ENCODE results near the gene RRP7A.
"Not testable (repeated sequence)": the region's sequence is repeated elsewhere in the genome, so short reads cannot be mapped to it uniquely, and the experiment has no call there.

The RRP7A gene

GRCh38 chr22:42519525-42520401 is at the start of gene RRP7A:
RRP7A (minus strand) TSS chr22:42519796; CDS start chr22:42519786, 10 bp downstream.
- DNase-seq, result peak; percentile 74 to 88

GRCh38 chr22:42567950-42568349 is 48.4 kb upstream of the RRP7A start:
- not testable (repeated sequence) for DNase-seq

- no peak for DNase-seq
Observed at GRCh38 chr22:42565956-42566355, 46.4 kb upstream of the RRP7A start.

- DNase-seq, result no peak
Observed at GRCh38 chr22:42564699-42565098, 45.1 kb upstream of the RRP7A start.

- not testable (repeated sequence) for DNase-seq
Observed at GRCh38 chr22:42563943-42564342, 44.3 kb upstream of the RRP7A start.

GRCh38 chr22:42562684-42563083 is 43.1 kb upstream of the RRP7A start:
- no peak for DNase-seq

GRCh38 chr22:42562279-42562678 is 42.7 kb upstream of the RRP7A start:
- DNase-seq, result no peak

- no peak for DNase-seq
Observed at GRCh38 chr22:42561856-42562255, 42.3 kb upstream of the RRP7A start.

- DNase-seq, result peak in 1 of 2 donors; percentile 6
Observed at GRCh38 chr22:42560781-42561180, 41.2 kb upstream of the RRP7A start.

- no peak for DNase-seq
Observed at GRCh38 chr22:42560381-42560780, 40.8 kb upstream of the RRP7A start.

GRCh38 chr22:42553475-42554361 is 34.1 kb upstream of the RRP7A start, which contains the start of gene SERHL2:
SERHL2 (plus strand) TSS chr22:42553956; CDS start chr22:42554021, 65 bp downstream.
- DNase-seq, result peak; percentile 77 to 86

GRCh38 chr22:42552294-42552647 is 32.7 kb upstream of the RRP7A start:
- not testable (repeated sequence) for DNase-seq

- no peak for DNase-seq
Observed at GRCh38 chr22:42549331-42550060, 29.9 kb upstream of the RRP7A start.

- DNase-seq, result no peak
Observed at GRCh38 chr22:42548597-42549330, 29.2 kb upstream of the RRP7A start.

GRCh38 chr22:42548126-42548525 is 28.5 kb upstream of the RRP7A start:
- not testable (repeated sequence) for DNase-seq

GRCh38 chr22:42547562-42547961 is 28.0 kb upstream of the RRP7A start:
- DNase-seq, result no peak

GRCh38 chr22:42544686-42545085 is 25.1 kb upstream of the RRP7A start:
- DNase-seq, result no peak

GRCh38 chr22:42539236-42539771 is 19.7 kb upstream of the RRP7A start:
- DNase-seq, result not testable (repeated sequence)

- not testable (repeated sequence) for DNase-seq
Observed at GRCh38 chr22:42537199-42537831, 17.7 kb upstream of the RRP7A start.

GRCh38 chr22:42536634-42537033 is 17.0 kb upstream of the RRP7A start:
- not testable (repeated sequence) for DNase-seq

GRCh38 chr22:42536166-42536565 is 16.6 kb upstream of the RRP7A start:
- no peak for DNase-seq
